Endothelial cell (in vitro differentiated cells): ENCODE results near the gene PLA2G2C. TPM values are rescaled to one million over a fixed set of nuclear protein-coding genes. Genes with fewer than 3 reads are reported as not detected.
A peak's percentile ranks its signal among the peaks of the same experiment; 100 is the strongest.

Experiments
- DNase-seq: peaks from one replicate; pipeline ENCODE4 v3.0.0; 2021; ENCODE audit warnings: low spot score
- H3K27ac Mint-ChIP-seq: one replicate; pipeline ENCODE4 v1.8.0; 2021; ENCODE audit warnings: mixed read lengths, inconsistent platforms; ENCODE audit not compliant: unreplicated experiment
- H3K27me3 Mint-ChIP-seq: one replicate; pipeline ENCODE4 v1.8.0; 2021; ENCODE audit warnings: mild to moderate bottlenecking, moderate library complexity, mixed read lengths, inconsistent platforms; ENCODE audit not compliant: unreplicated experiment
- H3K36me3 Mint-ChIP-seq: one replicate; pipeline ENCODE4 v1.8.0; 2021; ENCODE audit warnings: mild to moderate bottlenecking, low read depth, mixed read lengths, inconsistent platforms; ENCODE audit not compliant: unreplicated experiment
- H3K4me1 Mint-ChIP-seq: one replicate; pipeline ENCODE4 v1.8.0; 2021; ENCODE audit warnings: mild to moderate bottlenecking, mixed read lengths, inconsistent platforms; ENCODE audit not compliant: unreplicated experiment
- H3K4me3 Mint-ChIP-seq: one replicate; pipeline ENCODE4 v1.8.0; 2021; ENCODE audit warnings: mild to moderate bottlenecking, mixed read lengths, inconsistent platforms; ENCODE audit not compliant: unreplicated experiment
- H3K9me3 Mint-ChIP-seq: one replicate; pipeline ENCODE4 v1.8.0; 2021; ENCODE audit warnings: mixed read lengths, inconsistent platforms; ENCODE audit not compliant: unreplicated experiment
- total RNA-seq: library from RNA; stranded (reverse); fragmentation: NEBNext Ultra II Directional; extraction: Animal tissue kit (Norgen Biotek cat#: 25700); gene quantifications from one replicate; pipeline ENCODE4 v1.2.1, GENCODE V29; 2021; ENCODE audit not compliant: unreplicated experiment
- TF ChIP-seq, protein P1 (sequence below): fragments of 200-600 bp; sonication (generic); IDR thresholded peaks from one replicate; pipeline ENCODE4 v1.5.0; 2021; ENCODE audit warnings: antibody characterized with exemption; ENCODE audit not compliant: unreplicated experiment

Gene PLA2G2C
- total RNA-seq, 1 donor from 2014 or later, result not detected

DNA sequence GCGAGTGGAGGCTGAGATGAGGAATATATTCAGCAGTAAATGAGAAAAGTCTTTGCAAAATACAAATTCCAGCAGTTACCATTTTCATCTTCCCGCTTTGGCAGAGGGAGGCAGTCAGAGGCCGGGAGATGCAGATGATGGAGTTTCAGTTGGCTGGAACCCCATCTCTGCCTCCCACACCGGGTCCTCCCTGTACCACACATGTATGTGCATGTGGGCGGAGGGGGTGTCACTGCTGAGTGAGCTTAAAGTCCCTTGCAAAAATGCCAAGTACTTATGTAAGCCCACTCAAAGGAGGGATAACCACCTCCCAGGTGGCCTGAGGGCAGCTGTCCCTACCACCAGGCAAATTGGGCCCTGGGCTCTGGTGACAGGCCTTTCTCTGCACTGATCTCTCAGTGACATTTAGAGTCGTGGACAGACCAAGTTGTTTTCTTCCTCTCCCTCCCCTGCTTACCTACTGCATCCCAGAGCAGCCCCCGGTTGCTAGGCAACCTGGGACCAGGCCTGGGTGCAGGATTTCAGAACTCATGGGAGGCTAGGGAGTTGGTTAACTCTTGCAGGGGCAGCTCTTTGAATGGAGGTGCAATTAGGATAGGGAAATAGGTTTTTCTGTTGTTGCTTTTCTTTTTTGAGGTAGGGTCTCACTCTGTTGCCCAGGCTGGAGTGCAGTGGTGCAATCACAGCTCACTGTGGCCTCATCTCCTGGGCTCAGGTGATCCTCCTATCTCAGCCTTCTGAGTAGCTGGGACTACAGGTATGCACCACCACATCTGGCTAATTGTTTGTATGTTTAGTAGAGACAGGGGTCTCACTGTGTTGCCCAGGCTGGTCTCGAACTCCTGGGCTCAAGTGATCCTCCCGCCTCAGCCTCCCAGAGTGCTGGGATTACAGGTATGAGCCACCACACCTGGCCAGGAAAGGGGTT, 17.5 kb downstream of the PLA2G2C start:
- DNase-seq, result no peak
- Mint-ChIP-seq H3K27me3 (peaks cover 16% of the 10 kb centered on the region), H3K9me3 (peaks cover 7% of the 10 kb centered on the region), H3K4me3 (no peak overlapping the region), H3K36me3 (peaks cover 12% of the 10 kb centered on the region), H3K27ac (no peak overlapping the region), H3K4me1 (peaks cover 6% of the 10 kb centered on the region)
- TF ChIP-seq, protein P1, sequence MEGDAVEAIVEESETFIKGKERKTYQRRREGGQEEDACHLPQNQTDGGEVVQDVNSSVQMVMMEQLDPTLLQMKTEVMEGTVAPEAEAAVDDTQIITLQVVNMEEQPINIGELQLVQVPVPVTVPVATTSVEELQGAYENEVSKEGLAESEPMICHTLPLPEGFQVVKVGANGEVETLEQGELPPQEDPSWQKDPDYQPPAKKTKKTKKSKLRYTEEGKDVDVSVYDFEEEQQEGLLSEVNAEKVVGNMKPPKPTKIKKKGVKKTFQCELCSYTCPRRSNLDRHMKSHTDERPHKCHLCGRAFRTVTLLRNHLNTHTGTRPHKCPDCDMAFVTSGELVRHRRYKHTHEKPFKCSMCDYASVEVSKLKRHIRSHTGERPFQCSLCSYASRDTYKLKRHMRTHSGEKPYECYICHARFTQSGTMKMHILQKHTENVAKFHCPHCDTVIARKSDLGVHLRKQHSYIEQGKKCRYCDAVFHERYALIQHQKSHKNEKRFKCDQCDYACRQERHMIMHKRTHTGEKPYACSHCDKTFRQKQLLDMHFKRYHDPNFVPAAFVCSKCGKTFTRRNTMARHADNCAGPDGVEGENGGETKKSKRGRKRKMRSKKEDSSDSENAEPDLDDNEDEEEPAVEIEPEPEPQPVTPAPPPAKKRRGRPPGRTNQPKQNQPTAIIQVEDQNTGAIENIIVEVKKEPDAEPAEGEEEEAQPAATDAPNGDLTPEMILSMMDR, result no peak

DNA sequence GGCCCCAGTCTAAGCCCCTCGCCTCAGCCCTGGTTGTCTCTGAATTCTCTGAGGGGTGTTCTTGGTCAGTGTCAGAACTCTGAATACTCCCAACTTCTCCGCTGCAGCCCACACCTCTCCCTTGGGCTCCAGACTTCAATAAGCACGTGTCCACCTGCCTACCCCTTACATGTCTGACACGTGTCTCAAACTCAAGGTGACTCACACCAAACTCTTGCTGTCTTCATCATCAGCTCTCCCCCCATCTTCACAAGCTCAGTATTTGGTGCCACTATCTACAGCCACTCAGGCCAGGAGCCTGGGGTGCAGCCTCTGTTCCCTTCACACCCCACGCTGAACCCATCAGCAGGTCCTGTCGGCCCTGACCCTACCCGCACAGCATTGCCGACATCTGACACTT, 19.2 kb downstream of the PLA2G2C start:
- Mint-ChIP-seq H3K9me3 (peaks cover 13% of the 10 kb centered on the region), H3K27ac (no peak overlapping the region), H3K27me3 (peaks cover 16% of the 10 kb centered on the region), H3K4me1 (peaks cover 6% of the 10 kb centered on the region), H3K36me3 (peaks cover 26% of the 10 kb centered on the region), H3K4me3 (no peak overlapping the region)
- TF ChIP-seq, protein P1, result no peak
- no peak for DNase-seq

DNA sequence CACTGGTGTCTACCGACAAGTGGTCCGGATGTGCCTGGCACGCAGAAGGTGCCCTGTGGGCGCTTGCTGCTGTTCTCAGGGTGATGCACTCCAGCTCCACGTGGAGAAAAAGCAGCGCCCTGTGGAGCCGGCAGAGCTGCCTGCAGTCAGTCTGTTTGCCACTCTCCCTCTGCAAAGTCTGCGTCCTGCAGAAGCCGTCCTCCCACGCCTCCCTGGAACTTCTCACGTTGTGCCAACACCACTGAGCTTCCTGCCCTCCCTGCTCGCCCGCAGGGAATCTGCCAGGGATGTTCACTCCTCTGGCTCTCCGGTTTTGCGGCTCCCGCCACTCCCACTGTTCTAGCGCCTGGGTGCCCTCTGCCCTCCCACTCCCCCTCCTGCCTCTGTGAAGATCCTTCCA, 20.3 kb downstream of the PLA2G2C start:
- TF ChIP-seq, protein P1, result no peak
- Mint-ChIP-seq H3K4me3 (no peak overlapping the region), H3K9me3 (peaks cover 17% of the 10 kb centered on the region), H3K27me3 (peaks cover 19% of the 10 kb centered on the region), H3K4me1 (peaks cover 6% of the 10 kb centered on the region), H3K27ac (no peak overlapping the region), H3K36me3 (peaks cover 26% of the 10 kb centered on the region)
- DNase-seq, result no peak

DNA sequence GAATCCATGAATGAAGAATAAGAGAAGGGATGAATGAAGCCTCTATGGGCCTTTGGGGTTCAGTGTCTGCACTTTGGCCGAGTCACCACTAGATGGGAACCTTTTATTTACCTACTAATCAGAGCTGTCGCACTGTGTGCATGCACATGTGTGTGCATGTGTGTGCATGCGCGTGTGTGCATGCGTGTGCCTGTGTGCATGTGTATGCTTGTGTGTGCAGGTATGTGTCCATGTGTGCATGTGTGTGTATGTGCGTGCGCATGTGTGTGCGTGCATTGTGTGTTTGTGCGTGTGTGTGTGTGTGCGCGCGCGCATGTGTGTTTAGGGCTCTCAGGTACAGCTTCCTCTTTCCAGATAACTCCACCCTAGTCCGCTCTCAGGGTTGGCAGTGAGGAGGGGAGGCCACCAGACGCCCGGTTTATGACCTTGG, 20.8 kb downstream of the PLA2G2C start:
- H3K4me3 Mint-ChIP-seq, result no peak overlapping the region
- TF ChIP-seq, protein P1, result peak; percentile 42
- no peak for DNase-seq
- no peak overlapping the region for H3K27ac Mint-ChIP-seq
- H3K27me3 Mint-ChIP-seq, result peaks cover 19% of the 10 kb centered on the region
- H3K36me3 Mint-ChIP-seq, result peaks cover 26% of the 10 kb centered on the region
- H3K4me1 Mint-ChIP-seq, result peaks cover 6% of the 10 kb centered on the region
- H3K9me3 Mint-ChIP-seq, result peaks cover 17% of the 10 kb centered on the region

DNA sequence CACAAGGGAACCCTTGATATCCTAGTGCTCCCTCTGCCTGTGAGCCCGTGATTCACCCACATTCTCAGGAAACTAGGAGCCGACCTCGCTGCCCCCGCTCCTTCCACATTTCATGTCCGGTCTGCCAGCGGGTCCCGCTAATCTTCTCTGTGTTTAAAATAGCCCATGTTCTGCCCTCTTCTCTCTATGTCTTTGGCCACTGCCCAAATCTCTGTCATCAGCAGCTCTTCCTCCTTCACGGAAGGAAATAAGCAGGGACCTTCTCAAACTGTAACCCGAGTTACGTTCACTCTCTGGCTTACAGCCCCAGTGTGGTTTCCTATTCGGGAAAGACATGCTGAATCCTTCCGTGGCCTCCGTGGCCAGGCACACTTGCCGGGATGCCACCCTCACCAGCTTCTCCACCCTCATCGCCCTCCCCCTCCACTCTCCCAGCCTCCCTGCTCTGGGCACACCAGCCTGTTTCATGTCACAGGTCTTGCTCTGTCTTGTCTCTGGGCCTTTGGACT, 21.6 kb downstream of the PLA2G2C start:
- H3K4me1 Mint-ChIP-seq, result peaks cover 6% of the 10 kb centered on the region
- H3K9me3 Mint-ChIP-seq, result peaks cover 17% of the 10 kb centered on the region
- H3K27me3 Mint-ChIP-seq, result peaks cover 19% of the 10 kb centered on the region
- no peak for DNase-seq
- H3K4me3 Mint-ChIP-seq, result peak overlapping the region; percentile 33
- no peak overlapping the region for H3K27ac Mint-ChIP-seq
- H3K36me3 Mint-ChIP-seq, result peaks cover 26% of the 10 kb centered on the region
- TF ChIP-seq, protein P1, result no peak
